HUES6 (cell line): Measurements from ENCODE around the gene CHID1.

Experiments
- H3K27ac ChIP-seq: 2 replicates; pipeline ENCODE4 v1.7.0; 2013; ENCODE audit warnings: low read depth, mild to moderate bottlenecking, low read length, inconsistent platforms
- H3K27me3 ChIP-seq: 2 replicates; pipeline ENCODE4 v1.6.1; 2013; ENCODE audit warnings: low read length; ENCODE audit not compliant: control insufficient read depth, insufficient read depth
- H3K36me3 ChIP-seq: 2 replicates; pipeline ENCODE4 v1.6.1; 2013; ENCODE audit warnings: low read length; ENCODE audit not compliant: control insufficient read depth, insufficient read depth
- H3K4me1 ChIP-seq: 2 replicates; pipeline ENCODE4 v1.6.1; 2013; ENCODE audit warnings: low read length; ENCODE audit not compliant: control insufficient read depth, insufficient read depth
- H3K4me3 ChIP-seq: 2 replicates; pipeline ENCODE4 v1.5.1; 2013; ENCODE audit warnings: low read depth, low read length
- H3K9ac ChIP-seq: one replicate; pipeline ENCODE4 v1.6.1; 2013; ENCODE audit warnings: mild to moderate bottlenecking, low read length
- H3K9me3 ChIP-seq: 2 replicates; pipeline ENCODE4 v1.6.1; 2013; ENCODE audit warnings: low read depth, low read length; ENCODE audit not compliant: control insufficient read depth, insufficient read depth

Gene CHID1

DNA sequence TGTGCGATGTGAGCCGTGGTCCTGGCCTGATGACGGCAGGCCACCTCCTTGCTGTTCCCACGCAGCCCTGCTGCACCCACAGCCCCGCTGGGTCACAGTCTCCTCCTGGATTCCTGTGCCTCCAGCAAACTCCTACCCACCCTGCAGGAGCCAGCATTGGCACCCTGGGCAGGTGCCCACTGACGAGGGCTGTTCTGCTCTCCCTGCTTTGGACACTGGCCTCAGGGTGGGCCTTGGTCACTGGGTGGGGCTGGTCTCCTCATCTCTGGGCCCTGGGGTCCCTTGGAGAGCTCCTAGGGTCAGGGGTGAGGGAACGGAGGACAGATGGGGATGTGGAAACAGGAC is 55.3 kb downstream of the CHID1 start:
- Histone ChIP-seq H3K36me3 (no peaks in the 10 kb centered on the region), H3K27me3 (peaks cover 10% of the 10 kb centered on the region; the same call in 1 of the 2 replicates), H3K27ac (no peak overlapping the region), H3K4me3 (no peak overlapping the region), H3K4me1 (peaks cover 32% of the 10 kb centered on the region), H3K9me3 (no peaks in the 10 kb centered on the region), H3K9ac (no peak overlapping the region)

DNA sequence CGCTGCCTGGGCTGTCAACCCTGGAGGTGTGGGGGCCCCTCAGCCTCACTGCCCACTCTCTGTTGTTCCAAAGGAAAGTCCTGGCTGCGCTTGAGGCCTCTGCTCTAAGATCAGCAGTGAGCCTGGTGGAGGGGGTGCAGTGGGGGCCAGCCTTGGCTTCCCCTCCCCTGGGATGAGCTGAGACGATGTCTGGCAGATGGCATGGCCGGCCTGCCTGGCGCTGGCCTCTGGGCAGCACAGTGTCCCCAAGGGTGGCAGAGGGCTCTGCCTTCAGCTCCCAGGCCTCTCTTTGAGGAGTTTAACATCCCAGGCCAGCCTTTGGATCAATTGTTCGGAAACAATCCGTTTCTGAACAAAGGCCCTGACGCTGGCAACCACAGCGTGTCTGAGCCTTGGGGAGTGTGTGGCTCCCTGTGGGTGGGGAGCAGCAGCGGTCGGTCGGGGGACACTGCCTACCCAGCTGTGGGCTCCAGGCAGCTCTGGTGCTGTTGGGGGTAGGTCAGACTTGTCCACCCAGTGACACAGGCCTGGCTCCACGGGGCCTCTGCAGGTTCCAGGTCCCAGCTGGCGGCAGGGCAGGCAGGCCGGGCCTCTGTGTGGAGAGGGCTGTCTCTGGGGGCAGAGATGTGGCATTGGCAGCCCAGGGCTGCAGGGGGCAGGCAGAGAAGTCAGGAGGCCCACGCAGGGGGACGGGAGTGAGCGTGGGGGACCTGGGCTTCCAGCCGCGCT is 55.8 kb downstream of the CHID1 start:
- Histone ChIP-seq H3K27me3 (peaks cover 14% of the 10 kb centered on the region; the same call in 1 of the 2 replicates), H3K4me1 (peaks cover 26% of the 10 kb centered on the region), H3K36me3 (no peaks in the 10 kb centered on the region), H3K9ac (no peak overlapping the region), H3K4me3 (no peak overlapping the region), H3K27ac (no peak overlapping the region), H3K9me3 (no peaks in the 10 kb centered on the region)

DNA sequence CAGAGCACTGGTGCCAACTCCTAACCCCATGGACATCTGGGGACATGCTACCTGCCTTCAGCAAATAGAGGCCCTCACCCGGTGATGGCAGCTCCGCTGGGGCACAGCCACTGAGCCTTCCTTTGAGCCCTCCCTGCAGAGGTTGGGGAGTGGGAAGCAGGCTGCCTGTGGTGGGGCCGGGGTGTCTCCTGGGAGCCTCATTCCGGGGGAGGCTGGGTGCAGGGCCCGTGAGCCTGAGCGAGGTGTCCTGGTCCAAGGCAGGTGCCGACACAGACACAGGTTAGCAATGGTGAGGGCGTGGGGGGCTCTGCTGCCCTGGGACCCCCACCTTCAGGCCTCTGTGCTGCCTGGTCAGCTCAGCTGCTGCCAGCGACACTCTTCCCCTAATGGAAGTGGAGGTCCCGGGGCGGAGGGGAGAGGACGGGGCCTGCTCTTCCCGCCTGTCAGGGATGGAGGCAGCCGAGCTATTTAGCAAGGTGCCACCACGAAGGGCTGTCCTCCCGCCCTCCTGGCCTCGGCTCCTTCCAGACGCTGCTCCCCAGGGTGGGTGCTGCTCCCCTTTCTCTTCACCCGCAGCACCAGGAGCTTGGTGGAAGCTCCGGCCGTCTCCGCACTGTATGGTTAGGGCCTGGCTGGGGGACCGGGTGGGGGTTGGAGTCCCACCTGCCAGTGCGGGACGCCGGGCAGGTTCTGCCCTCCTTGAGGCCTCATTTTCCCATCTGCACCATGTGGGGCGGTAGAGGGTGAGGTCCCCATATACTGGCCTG is 56.7 kb downstream of the CHID1 start:
- Histone ChIP-seq H3K36me3 (no peaks in the 10 kb centered on the region), H3K27ac (no peak overlapping the region), H3K9me3 (no peaks in the 10 kb centered on the region), H3K27me3 (peaks cover 19% of the 10 kb centered on the region; the same call in 1 of the 2 replicates), H3K4me1 (peaks cover 30% of the 10 kb centered on the region), H3K9ac (no peak overlapping the region), H3K4me3 (no peak overlapping the region)

DNA sequence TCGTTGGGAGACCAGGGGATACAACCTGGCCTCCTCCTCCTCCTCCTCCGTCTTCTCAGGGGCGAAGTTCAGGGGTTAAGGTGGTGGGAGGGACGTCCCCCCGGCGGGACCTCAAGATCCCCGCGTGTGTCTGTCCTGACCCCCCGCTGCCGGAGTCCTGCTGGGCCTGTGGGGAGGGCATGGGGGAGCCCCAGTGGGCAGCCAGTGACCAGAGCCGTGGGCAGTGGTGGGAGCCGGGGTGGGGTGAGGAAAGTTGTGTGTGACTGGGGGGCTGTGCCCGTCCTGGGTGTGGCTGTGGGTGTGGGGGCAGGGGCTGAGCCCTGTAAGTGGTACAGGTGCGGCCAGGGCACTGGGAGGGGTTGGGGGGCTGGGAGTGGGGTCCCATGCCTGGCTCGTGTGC is 57.8 kb downstream of the CHID1 start:
- no peaks in the 10 kb centered on the region for H3K36me3 ChIP-seq
- H3K27ac ChIP-seq: no peak overlapping the region
- peaks cover 36% of the 10 kb centered on the region for H3K4me1 ChIP-seq
- H3K9ac ChIP-seq: no peak overlapping the region
- no peak overlapping the region for H3K4me3 ChIP-seq
- H3K27me3 ChIP-seq: peaks cover 24% of the 10 kb centered on the region; the same call in 1 of the 2 replicates
- no peaks in the 10 kb centered on the region for H3K9me3 ChIP-seq

DNA sequence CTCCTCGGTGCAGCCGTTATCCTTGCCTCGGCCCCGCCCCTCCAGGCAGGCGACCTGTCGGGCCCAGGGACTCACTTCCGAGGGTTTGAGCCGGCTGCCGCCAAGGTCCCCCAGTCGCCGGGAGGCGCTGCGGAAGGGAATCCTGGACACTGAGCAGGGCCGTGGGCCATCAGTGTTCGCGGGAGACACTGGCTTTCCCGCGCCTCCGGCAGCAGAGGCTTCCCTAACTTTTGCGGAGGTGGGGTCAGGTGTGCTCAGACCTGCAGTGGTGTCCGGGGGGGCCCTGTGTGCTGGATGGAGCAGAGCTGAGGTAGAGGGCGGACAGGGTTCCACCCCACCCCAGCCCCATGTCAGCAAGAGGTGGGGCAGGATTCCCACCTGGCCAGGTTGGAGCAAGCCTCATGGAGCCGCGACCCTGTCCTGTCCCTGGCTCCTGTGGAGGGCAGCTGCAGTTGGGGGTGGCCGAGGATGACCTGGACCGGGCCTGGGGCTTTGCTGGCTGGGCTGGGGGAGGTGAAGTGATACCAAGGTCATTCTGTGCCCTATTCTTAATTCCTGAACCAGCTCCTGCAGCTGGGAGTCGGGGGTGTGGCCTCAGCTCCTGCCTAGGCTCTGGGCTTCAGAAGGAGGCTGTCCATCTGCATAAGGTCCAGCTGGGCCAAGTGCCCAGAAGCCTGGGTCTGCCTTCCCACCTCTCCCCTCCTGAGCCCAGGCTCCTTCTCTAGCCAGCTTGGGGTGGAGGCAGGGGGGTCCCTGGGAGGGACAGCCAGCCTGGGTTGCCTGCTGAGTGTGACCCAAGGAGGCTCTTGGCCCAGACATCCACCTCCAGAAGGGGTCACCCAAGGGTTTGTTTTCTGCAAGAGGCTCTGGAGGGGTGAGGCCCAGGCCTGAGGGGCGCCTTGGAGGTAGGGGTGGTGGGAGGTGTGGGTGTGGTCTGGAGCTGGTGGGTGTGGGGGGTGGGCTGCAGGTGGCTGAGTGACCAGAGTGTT is 59.5 kb downstream of the CHID1 start:
- H3K9me3 ChIP-seq: no peaks in the 10 kb centered on the region
- H3K9ac ChIP-seq: no peak overlapping the region
- H3K27me3 ChIP-seq: peaks cover 30% of the 10 kb centered on the region; the same call in 1 of the 2 replicates
- peaks cover 34% of the 10 kb centered on the region for H3K4me1 ChIP-seq
- no peak overlapping the region for H3K27ac ChIP-seq
- H3K36me3 ChIP-seq: no peaks in the 10 kb centered on the region
- H3K4me3 ChIP-seq: peak overlapping the region; percentile 68

DNA sequence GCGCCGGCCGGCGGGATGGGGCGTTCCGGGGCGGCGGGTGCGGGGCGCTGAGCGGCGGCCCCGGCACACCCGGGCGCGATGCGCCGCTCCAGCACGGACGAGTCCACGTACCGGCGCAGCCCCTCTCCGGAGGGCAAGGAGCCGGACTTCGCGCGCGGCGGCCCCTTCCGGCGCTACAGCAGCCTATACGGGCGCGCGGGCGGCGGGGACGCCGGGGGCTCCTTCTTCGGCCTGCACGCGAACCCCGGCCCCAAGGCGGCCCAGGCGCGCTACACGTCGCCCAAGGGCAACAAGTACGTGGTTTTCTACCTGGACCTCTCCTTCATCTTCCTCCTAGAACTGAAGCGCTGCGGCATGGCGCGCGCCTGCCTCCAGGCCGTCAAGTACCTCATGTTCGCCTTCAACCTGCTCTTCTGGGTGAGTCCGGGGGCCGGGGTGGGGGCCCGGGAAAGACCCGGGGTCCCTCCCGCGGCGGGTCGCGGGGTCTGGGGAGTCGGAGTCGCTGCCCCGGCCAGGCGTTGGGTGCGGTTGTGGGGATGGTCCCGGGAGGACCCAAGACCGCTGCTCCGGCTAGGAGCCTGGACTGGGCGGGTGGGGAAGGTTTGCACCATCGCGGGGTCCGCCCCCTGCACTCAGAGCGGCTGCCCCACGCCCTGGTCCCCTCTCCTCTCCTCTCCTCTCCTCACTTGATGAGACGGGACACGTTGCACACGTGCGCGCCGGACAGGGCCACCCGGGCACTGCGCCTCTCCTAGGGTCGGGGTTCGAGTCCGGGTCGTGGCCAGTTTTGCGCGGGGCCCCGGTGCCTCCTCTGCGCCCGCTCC is 60.4 kb downstream of the CHID1 start:
- Histone ChIP-seq H3K27ac (no peak overlapping the region), H3K4me1 (peaks cover 42% of the 10 kb centered on the region), H3K27me3 (peaks cover 30% of the 10 kb centered on the region; the same call in 1 of the 2 replicates), H3K9ac (no peak overlapping the region), H3K36me3 (no peaks in the 10 kb centered on the region), H3K9me3 (no peaks in the 10 kb centered on the region), H3K4me3 (peak overlapping the region; percentile 68)

DNA sequence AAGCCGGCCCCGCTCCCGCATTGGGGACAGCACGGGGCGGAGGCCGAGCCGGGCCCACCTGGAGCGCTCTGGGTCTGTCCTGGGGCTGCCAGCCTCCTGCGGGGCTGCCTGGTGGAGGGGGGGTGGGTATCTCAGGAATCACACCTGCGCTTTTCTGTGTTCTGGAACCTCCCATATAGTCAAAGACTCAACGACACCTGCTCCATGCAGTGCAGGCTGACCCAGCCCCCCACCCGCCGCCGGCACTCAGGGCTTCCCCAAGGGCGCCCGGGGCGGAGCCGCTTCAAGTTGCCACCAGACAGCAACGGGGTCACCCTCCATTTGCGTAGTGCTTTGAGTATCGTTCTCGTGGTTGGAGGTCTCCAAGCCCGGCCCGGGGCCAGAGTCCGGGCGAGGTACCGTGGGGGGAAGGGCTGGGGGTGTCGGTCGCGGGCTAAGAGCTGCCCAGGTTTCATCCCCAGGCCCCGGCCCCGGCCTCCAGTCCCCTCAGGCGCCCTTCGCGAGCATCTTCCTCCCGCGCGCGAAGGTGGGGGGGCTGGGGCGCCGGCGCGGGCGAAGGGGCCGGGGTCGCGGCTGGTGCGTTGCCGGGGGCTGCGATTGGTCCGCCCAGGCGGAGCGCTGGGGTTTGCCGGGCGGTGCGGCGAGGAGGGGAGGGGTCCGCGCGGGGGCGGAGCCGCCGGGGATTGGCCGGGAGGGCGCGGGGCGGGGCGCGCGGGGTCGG is 61.3 kb downstream of the CHID1 start:
- H3K4me3 ChIP-seq: peak overlapping the region; percentile 74
- H3K27me3 ChIP-seq: peaks cover 30% of the 10 kb centered on the region; the same call in 1 of the 2 replicates
- no peak overlapping the region for H3K27ac ChIP-seq
- H3K9ac ChIP-seq: no peak overlapping the region
- no peaks in the 10 kb centered on the region for H3K36me3 ChIP-seq
- H3K4me1 ChIP-seq: peaks cover 46% of the 10 kb centered on the region
- H3K9me3 ChIP-seq: no peaks in the 10 kb centered on the region

DNA sequence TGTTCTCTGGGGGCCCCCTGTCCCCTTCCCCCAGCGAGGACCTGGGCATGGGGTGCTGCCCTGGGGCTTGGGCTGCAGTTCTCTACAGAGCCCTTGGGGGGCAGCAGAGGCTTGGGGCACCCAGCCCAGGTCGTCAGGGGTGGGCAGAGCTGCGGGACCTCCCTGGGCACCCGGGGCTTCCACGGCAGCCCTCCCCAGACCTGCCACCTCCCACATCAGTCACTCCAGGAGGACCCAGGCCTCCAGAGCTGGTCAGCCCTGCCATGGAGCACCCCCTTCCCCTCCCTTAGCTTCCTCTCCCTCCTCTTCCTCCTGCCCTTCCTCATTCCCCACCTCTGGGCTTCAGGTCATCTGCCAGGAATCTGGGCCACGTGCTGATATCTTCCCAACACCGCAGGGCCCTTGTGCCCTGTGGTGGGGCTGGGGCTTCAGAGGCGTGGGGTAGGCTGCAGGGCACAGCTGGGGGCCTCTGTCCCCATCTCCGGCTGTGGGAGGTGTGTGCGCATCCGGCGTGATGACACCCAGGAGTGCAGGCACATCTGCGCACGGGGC is 62.2 kb downstream of the CHID1 start:
- no peaks in the 10 kb centered on the region for H3K9me3 ChIP-seq
- no peak overlapping the region for H3K9ac ChIP-seq
- no peak overlapping the region for H3K27ac ChIP-seq
- peaks cover 30% of the 10 kb centered on the region; the same call in 1 of the 2 replicates for H3K27me3 ChIP-seq
- H3K36me3 ChIP-seq: no peaks in the 10 kb centered on the region
- H3K4me1 ChIP-seq: peaks cover 41% of the 10 kb centered on the region
- H3K4me3 ChIP-seq: peak overlapping the region; percentile 74

DNA sequence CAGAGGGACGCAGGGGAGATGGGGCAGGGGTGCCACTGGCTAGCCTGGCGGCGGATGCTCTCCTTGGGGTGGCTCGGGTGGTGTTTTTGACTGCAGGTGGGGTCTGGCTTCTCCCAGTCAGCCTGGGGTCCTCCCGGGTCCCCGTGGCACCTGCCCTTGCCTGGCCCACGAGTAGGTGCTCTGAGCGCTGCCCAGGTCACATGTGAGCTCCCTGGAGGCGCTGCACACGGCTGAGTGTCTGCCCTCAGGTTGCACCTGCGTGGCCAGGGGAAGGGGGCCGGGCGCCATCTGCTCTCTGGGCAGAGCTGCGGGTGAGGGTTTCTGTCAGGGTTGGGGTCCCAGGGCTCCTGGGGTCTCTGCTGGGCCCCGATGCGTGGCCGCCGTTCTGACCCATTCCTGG is 62.7 kb downstream of the CHID1 start:
- H3K36me3 ChIP-seq: no peaks in the 10 kb centered on the region
- H3K9me3 ChIP-seq: no peaks in the 10 kb centered on the region
- no peak overlapping the region for H3K27ac ChIP-seq
- H3K4me1 ChIP-seq: peaks cover 39% of the 10 kb centered on the region
- H3K9ac ChIP-seq: no peak overlapping the region
- no peak overlapping the region for H3K4me3 ChIP-seq
- peaks cover 30% of the 10 kb centered on the region; the same call in 1 of the 2 replicates for H3K27me3 ChIP-seq
